MCF 10A (cell line): ENCODE measurements around the gene ITGA6. TPM values are rescaled to one million over a fixed set of nuclear protein-coding genes. Genes with fewer than 3 reads are reported as not detected.

Experiments used
- BruUV-seq: library from RNA; stranded (reverse); fragments of 400-500 nt; replicated peaks from 2 replicates; lab custom pipeline; 2021; lab: Mats Ljungman, UMichigan
- CTCF ChIA-PET: fragments of 300-600 bp; sonication (Branson Sonifier 250); formaldehyde crosslinking; extraction: SDS; loops from one replicate; lab custom pipeline; 2021; ENCODE audit warnings: antibody characterized with exemption, inconsistent platforms; lab: Yijun Ruan, JAX
- POLR2A ChIA-PET: fragments of 300-600, 350-650 bp; sonication (Branson Sonifier 250); formaldehyde crosslinking; extraction: SDS; loops from one replicate; lab custom pipeline; 2020; ENCODE audit warnings: antibody characterized with exemption, inconsistent platforms; lab: Yijun Ruan, JAX
- DNase-seq: peaks from one replicate; pipeline ENCODE4 v3.0.0-alpha.2; 2018; ENCODE audit not compliant: unreplicated experiment
- H3K27ac Mint-ChIP-seq: one replicate; pipeline ENCODE4 v1.8.0; 2022; ENCODE audit warnings: mild to moderate bottlenecking, low read depth, mixed read lengths; ENCODE audit not compliant: unreplicated experiment
- H3K27me3 Mint-ChIP-seq: one replicate; pipeline ENCODE4 v1.8.0; 2022; ENCODE audit warnings: mixed read lengths; ENCODE audit not compliant: insufficient read depth, unreplicated experiment
- H3K36me3 Mint-ChIP-seq: one replicate; pipeline ENCODE4 v1.8.0; 2022; ENCODE audit warnings: mild to moderate bottlenecking, moderate library complexity, mixed read lengths; ENCODE audit not compliant: insufficient read depth, unreplicated experiment
- H3K4me1 Mint-ChIP-seq: one replicate; pipeline ENCODE4 v1.8.0; 2022; ENCODE audit warnings: mixed read lengths; ENCODE audit not compliant: insufficient read depth, unreplicated experiment
- H3K4me3 Mint-ChIP-seq: one replicate; pipeline ENCODE4 v1.8.0; 2022; ENCODE audit warnings: mild to moderate bottlenecking, moderate library complexity, mixed read lengths; ENCODE audit not compliant: unreplicated experiment
- H3K9me3 Mint-ChIP-seq: one replicate; pipeline ENCODE4 v1.8.0; 2022; ENCODE audit warnings: mixed read lengths; ENCODE audit not compliant: unreplicated experiment
- CTCF ChIP-seq: fragments of 200-600 bp; IDR thresholded peaks from one replicate; pipeline ENCODE4 v1.8.0; 2022; ENCODE audit warnings: antibody characterized with exemption, mild to moderate bottlenecking; ENCODE audit not compliant: unreplicated experiment
- intact Hi-C: fragments of 100-400 bp; cut with micrococcal nuclease; formaldehyde crosslinking; loops from 2 replicates; pipeline ENCODE4 v1.14.1; 2022
- total RNA-seq: library from RNA; stranded (reverse); gene quantifications from 2 replicates; pipeline ENCODE4 v1.2.3, GENCODE V29; 2022

The ITGA6 gene
- total RNA-seq, 1 experiment from 2014 or later: 315 TPM

GRCh38 chr2:172430027-172430426 lies 2.6 kb downstream of the ITGA6 start:
- ChIA-PET CTCF (interaction anchor here (0.6 to 34.0 kb wide), 14 partner anchors 12 to 654 kb away, joined by 3 to 536 read pairs (median 5); no protein-coding TSS in a partner anchor), POLR2A (interaction anchor here (0.7 to 11.3 kb wide), 22 partner anchors 14 to 1272 kb away, joined by 3 to 553 read pairs (median 6); no protein-coding TSS in a partner anchor)
- no peaks in the 10 kb centered on the region for H3K9me3 Mint-ChIP-seq
- H3K27me3 Mint-ChIP-seq: no peaks in the 10 kb centered on the region
- no peak for DNase-seq
- TF ChIP-seq CTCF: no peak
- peak overlapping the region; percentile 95 for H3K27ac Mint-ChIP-seq
- H3K4me3 Mint-ChIP-seq: peak overlapping the region; percentile 86
- peaks cover 34% of the 10 kb centered on the region for H3K4me1 Mint-ChIP-seq
- intact Hi-C loops: loop anchor here (1.0 kb wide), 1 partner anchor 12 kb away; no protein-coding TSS in a partner anchor
- H3K36me3 Mint-ChIP-seq: peaks cover 9% of the 10 kb centered on the region
- TSS peak; percentile 95 for BruUV-seq

- DNase-seq: peak; percentile 74
- Mint-ChIP-seq H3K4me1 (peaks cover 34% of the 10 kb centered on the region), H3K9me3 (no peaks in the 10 kb centered on the region), H3K4me3 (peak overlapping the region; percentile 86), H3K36me3 (peaks cover 12% of the 10 kb centered on the region), H3K27me3 (no peaks in the 10 kb centered on the region), H3K27ac (peak overlapping the region; percentile 95)
- ChIA-PET CTCF (interaction anchor here (0.7 to 34.0 kb wide), 6 partner anchors 12 to 259 kb away, joined by 4 to 536 read pairs (median 13); no protein-coding TSS in a partner anchor), POLR2A (interaction anchor here (0.8 to 11.3 kb wide), 13 partner anchors 14 to 1273 kb away, joined by 3 to 553 read pairs (median 12); no protein-coding TSS in a partner anchor)
- intact Hi-C loops: loop anchor here (1.0 kb wide), 1 partner anchor 12 kb away; no protein-coding TSS in a partner anchor
- TF ChIP-seq CTCF: no peak
- BruUV-seq: no TSS peak
Measured at GRCh38 chr2:172430678-172431077, 3.3 kb downstream of the ITGA6 start.

GRCh38 chr2:172431463-172431862 lies 4.1 kb downstream of the ITGA6 start:
- intact Hi-C loops: no loop called here
- Mint-ChIP-seq H3K27ac (peak overlapping the region; percentile 95), H3K27me3 (no peaks in the 10 kb centered on the region), H3K4me3 (peak overlapping the region; percentile 86), H3K9me3 (no peaks in the 10 kb centered on the region), H3K4me1 (peaks cover 39% of the 10 kb centered on the region), H3K36me3 (peaks cover 15% of the 10 kb centered on the region)
- CTCF ChIA-PET: interaction anchor here (0.7 to 34.0 kb wide), 6 partner anchors 11 to 234 kb away, joined by 3 to 536 read pairs (median 10); no protein-coding TSS in a partner anchor
- POLR2A ChIA-PET: interaction anchor here (0.6 to 11.3 kb wide), 10 partner anchors 13 to 1019 kb away, joined by 3 to 553 read pairs (median 10); no protein-coding TSS in a partner anchor
- DNase-seq: no peak
- no peak for TF ChIP-seq CTCF
- no TSS peak for BruUV-seq

- POLR2A ChIA-PET: interaction anchor here (0.5 to 11.3 kb wide), 6 partner anchors 9 to 235 kb away, joined by 3 to 553 read pairs (median 104); no protein-coding TSS in a partner anchor
- Mint-ChIP-seq H3K9me3 (no peaks in the 10 kb centered on the region), H3K27ac (peak overlapping the region; percentile 95), H3K27me3 (no peaks in the 10 kb centered on the region), H3K4me1 (peaks cover 39% of the 10 kb centered on the region), H3K4me3 (peak overlapping the region; percentile 86), H3K36me3 (peaks cover 15% of the 10 kb centered on the region)
- CTCF ChIA-PET: interaction anchor here (0.6 to 34.0 kb wide), 6 partner anchors 10 to 235 kb away, joined by 3 to 536 read pairs (median 11); no protein-coding TSS in a partner anchor
- BruUV-seq: no TSS peak
- intact Hi-C loops: no loop called here
- no peak for TF ChIP-seq CTCF
- no peak for DNase-seq
Measured at GRCh38 chr2:172431993-172432392, 4.6 kb downstream of the ITGA6 start.
